ENCODE results near the gene XRCC3.

GRCh38 chr14:103704708-103705107 lies 10.5 kb downstream of the XRCC3 start:
- TF ChIP-seq EZH2 (IDR thresholded peaks at IDR 0.05; ENCODE audit: insufficient read depth, low read length) (no peak), CTCF (IDR thresholded peaks at IDR 0.05; ENCODE audit: insufficient read depth, low read depth, low read length) (no peak)
